ENCODE results near the gene SCP2. TPM values are rescaled to one million over a fixed set of nuclear protein-coding genes. Genes with fewer than 3 reads are reported as not detected.

The SCP2 gene
- total RNA-seq, 1 donor from 2014 or later, result 26.3 TPM

DNA sequence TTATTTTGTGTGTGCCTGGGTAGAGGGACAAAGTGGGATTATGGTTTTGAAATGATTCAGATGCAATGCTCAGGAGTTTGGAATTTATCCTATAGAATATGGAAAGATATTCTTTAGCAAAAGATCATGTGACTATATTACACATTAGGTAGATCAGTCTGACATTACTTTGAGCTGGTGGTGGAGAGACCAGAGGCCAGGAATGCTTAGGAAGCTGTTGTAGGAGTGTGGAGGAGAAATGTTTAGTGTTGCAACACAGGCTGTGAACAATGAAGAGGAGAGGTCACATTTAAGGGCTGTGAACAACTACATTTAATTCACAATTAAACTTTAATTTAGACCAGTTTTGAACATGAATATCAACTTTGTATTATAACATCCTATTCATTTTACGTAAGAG is 89.6 kb downstream of the SCP2 start:
- Histone ChIP-seq H3K4me3 (no peak overlapping the region), H3K27me3 (no peaks in the 10 kb centered on the region), H3K36me3 (peaks cover 2 to 7% of the 10 kb centered on the region in 2 donors), H3K27ac (no peak overlapping the region), H3K9me3 (no peaks in the 10 kb centered on the region), H3K4me1 (peaks cover 0 to 5% of the 10 kb centered on the region in 2 donors)
- intact Hi-C loops (cut with DNase I), result loop anchor here (10.0 kb wide), 1 partner anchor 168 kb away; no protein-coding TSS in a partner anchor
- DNase-seq (ENCODE audit: low spot score in 2 of 2), result no peak
- TF ChIP-seq CTCF (IDR thresholded peaks at IDR 0.05), result no peak

- TF ChIP-seq CTCF (IDR thresholded peaks at IDR 0.05), result no peak
- peaks cover 0 to 5% of the 10 kb centered on the region in 2 donors for H3K4me1 ChIP-seq
- no peaks in the 10 kb centered on the region for H3K27me3 ChIP-seq
- no peaks in the 10 kb centered on the region for H3K9me3 ChIP-seq
- H3K4me3 ChIP-seq, result no peak overlapping the region
- DNase-seq (ENCODE audit: low spot score in 2 of 2), result no peak
- H3K27ac ChIP-seq, result no peak overlapping the region
- peaks cover 2 to 7% of the 10 kb centered on the region in 2 donors for H3K36me3 ChIP-seq
- intact Hi-C loops (cut with DNase I), result no loop called here
Observed at GRCh38 chr1:53020588-53020987, 93.5 kb downstream of the SCP2 start.

DNA sequence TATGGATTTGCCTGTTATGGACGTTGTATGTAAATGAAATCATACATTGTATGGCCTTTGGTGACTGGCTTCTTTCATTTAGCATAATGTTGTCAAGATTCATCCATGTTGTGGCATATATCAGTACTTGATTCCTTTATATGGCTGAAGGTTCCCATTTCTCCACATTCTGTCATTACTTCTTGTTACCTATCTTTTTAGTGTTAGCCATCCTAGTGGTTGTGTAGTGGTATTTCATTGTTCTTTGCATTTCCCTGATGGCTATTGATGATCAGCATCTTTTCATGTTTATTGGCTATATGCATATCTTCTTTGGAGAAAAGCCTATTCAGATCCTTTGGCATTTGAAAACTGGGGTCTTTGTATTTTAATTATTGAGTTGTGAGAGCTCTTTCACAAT is 95.1 kb downstream of the SCP2 start:
- Histone ChIP-seq H3K4me1 (no peaks in the 10 kb centered on the region), H3K4me3 (no peak overlapping the region), H3K27me3 (no peaks in the 10 kb centered on the region), H3K9me3 (no peaks in the 10 kb centered on the region), H3K36me3 (peaks cover 2 to 7% of the 10 kb centered on the region in 2 donors), H3K27ac (no peak overlapping the region)
- TF ChIP-seq CTCF (IDR thresholded peaks at IDR 0.05), result no peak
- intact Hi-C loops (cut with DNase I), result no loop called here
- DNase-seq (ENCODE audit: low spot score in 2 of 2), result no peak

DNA sequence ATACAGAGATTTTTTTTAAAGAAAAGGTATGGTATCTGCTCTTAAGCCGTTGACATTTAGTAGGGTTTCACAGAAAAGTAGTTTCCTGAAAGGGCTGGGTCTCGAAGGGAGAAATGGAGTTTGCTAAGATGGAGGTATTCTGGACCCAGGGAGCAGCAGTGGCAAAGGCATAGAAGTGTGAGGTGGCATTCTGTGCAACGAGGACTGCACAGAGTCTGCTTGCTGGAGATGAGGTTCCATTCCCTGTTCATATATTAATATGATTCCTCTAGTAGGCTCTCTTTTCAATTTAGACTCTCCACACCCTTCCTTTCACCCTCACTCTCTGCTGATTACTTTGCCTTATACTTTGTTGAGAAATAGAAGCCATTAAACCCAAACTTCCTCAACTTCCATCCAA is 96.5 kb downstream of the SCP2 start:
- H3K4me1 ChIP-seq, result no peaks in the 10 kb centered on the region
- H3K4me3 ChIP-seq, result no peak overlapping the region
- TF ChIP-seq CTCF (IDR thresholded peaks at IDR 0.05), result no peak
- DNase-seq (ENCODE audit: low spot score in 2 of 2), result no peak
- H3K27me3 ChIP-seq, result no peaks in the 10 kb centered on the region
- no peaks in the 10 kb centered on the region for H3K9me3 ChIP-seq
- H3K27ac ChIP-seq, result no peak overlapping the region
- intact Hi-C loops (cut with DNase I), result no loop called here
- no peaks in the 10 kb centered on the region for H3K36me3 ChIP-seq

DNA sequence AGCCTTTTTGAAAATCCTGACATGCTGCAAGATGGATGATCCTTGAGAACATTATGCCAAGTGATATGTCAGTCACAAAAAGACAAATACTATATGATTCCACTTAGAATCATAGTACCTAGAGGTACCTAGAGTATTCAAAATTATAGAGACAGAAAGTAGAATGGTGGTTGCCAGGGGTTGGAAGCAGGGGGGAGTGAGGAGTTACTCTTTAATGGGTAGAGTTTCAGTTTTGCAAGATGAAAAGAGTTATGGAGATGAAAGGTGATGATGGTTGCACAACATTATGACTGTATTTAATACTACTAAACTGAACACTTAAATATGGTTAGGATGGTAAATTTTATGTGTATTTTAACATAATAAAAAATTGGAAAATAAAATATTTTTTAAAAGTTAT is 97.0 kb downstream of the SCP2 start:
- H3K27me3 ChIP-seq, result no peaks in the 10 kb centered on the region
- peaks cover 0 to 3% of the 10 kb centered on the region in 2 donors for H3K36me3 ChIP-seq
- intact Hi-C loops (cut with DNase I), result no loop called here
- H3K4me3 ChIP-seq, result no peak overlapping the region
- H3K9me3 ChIP-seq, result no peaks in the 10 kb centered on the region
- H3K27ac ChIP-seq, result no peak overlapping the region
- DNase-seq (ENCODE audit: low spot score in 2 of 2), result no peak
- H3K4me1 ChIP-seq, result no peaks in the 10 kb centered on the region
- TF ChIP-seq CTCF (IDR thresholded peaks at IDR 0.05), result no peak
